NCI-H774 (cell line): ENCODE measurements around the gene LRRC15.

Experiments
- DNase-seq: peaks from one replicate; lab custom pipeline; 2025; lab: John Stamatoyannopoulos, UW

Gene LRRC15

GRCh38 chr3:194315088-194315964 lies 54.2 kb downstream of the LRRC15 start:
- peak; percentile 97 for DNase-seq

GRCh38 chr3:194314388-194315068 lies 55.0 kb downstream of the LRRC15 start:
- no peak for DNase-seq

GRCh38 chr3:194313560-194314387 lies 55.8 kb downstream of the LRRC15 start:
- no peak for DNase-seq

- DNase-seq = peak; percentile 30
Measured at GRCh38 chr3:194312743-194313281, 56.7 kb downstream of the LRRC15 start.

- no peak for DNase-seq
Measured at GRCh38 chr3:194312186-194312742, 57.3 kb downstream of the LRRC15 start.

- no peak for DNase-seq
Measured at GRCh38 chr3:194311000-194311399, 58.5 kb downstream of the LRRC15 start.

GRCh38 chr3:194310060-194310835 lies 59.3 kb downstream of the LRRC15 start:
- no peak for DNase-seq

GRCh38 chr3:194308601-194309449 lies 60.7 kb downstream of the LRRC15 start:
- no peak for DNase-seq

- no peak for DNase-seq
Measured at GRCh38 chr3:194307849-194308248, 61.7 kb downstream of the LRRC15 start.

GRCh38 chr3:194306771-194307640 lies 62.5 kb downstream of the LRRC15 start:
- no peak for DNase-seq

- DNase-seq = no peak
Measured at GRCh38 chr3:194306109-194306686, 63.3 kb downstream of the LRRC15 start.

- no peak for DNase-seq
Measured at GRCh38 chr3:194305356-194306108, 64.0 kb downstream of the LRRC15 start.
